HG03575 (cell line): ENCODE data around the gene OPRD1.

Experiments used
- ATAC-seq: cut with Tn5 transposase; IDR thresholded peaks from one replicate; pipeline ENCODE4 v1.9.1; 2021; ENCODE audit not compliant: unreplicated experiment, insufficient number of reproducible peaks, low FRiP score; ENCODE audit errors: extremely low read depth

Gene OPRD1

GRCh38 chr1:28895896-28896608, 84.1 kb downstream of the OPRD1 start:
- no peak for ATAC-seq

- ATAC-seq: no peak
These were observed 84.6 kb downstream of the OPRD1 start for GRCh38 chr1:28896609-28896986.

GRCh38 chr1:28897789-28898188, 85.8 kb downstream of the OPRD1 start:
- no peak for ATAC-seq

- ATAC-seq: no peak
These were observed 86.5 kb downstream of the OPRD1 start for GRCh38 chr1:28898405-28898881.

- ATAC-seq: no peak
These were observed 87.3 kb downstream of the OPRD1 start for GRCh38 chr1:28899267-28899666.

- no peak for ATAC-seq
These were observed 88.6 kb downstream of the OPRD1 start for GRCh38 chr1:28900562-28900961.

- no peak for ATAC-seq
These were observed 90.8 kb downstream of the OPRD1 start for GRCh38 chr1:28902738-28903137.

- ATAC-seq: no peak
These were observed 94.1 kb downstream of the OPRD1 start for GRCh38 chr1:28905921-28906666.

- no peak for ATAC-seq
These were observed 97.2 kb downstream of the OPRD1 start for GRCh38 chr1:28909198-28909597.

GRCh38 chr1:28910379-28911115, 98.6 kb downstream of the OPRD1 start:
- no peak for ATAC-seq

GRCh38 chr1:28913786-28914227, 101.8 kb downstream of the OPRD1 start:
- no peak for ATAC-seq

GRCh38 chr1:28914228-28915030, 102.5 kb downstream of the OPRD1 start, which contains the start of gene EPB41:
Gene EPB41 (plus strand): TSS chr1:28914569. CDS start chr1:28987438, 72,869 bp downstream.
- no peak for ATAC-seq

- ATAC-seq: no peak
These were observed 103.3 kb downstream of the OPRD1 start for GRCh38 chr1:28915031-28915895.

- ATAC-seq: no peak
These were observed 105.8 kb downstream of the OPRD1 start for GRCh38 chr1:28917757-28918118.
